ENCODE data around the gene MAP4K4.

Gene MAP4K4

DNA sequence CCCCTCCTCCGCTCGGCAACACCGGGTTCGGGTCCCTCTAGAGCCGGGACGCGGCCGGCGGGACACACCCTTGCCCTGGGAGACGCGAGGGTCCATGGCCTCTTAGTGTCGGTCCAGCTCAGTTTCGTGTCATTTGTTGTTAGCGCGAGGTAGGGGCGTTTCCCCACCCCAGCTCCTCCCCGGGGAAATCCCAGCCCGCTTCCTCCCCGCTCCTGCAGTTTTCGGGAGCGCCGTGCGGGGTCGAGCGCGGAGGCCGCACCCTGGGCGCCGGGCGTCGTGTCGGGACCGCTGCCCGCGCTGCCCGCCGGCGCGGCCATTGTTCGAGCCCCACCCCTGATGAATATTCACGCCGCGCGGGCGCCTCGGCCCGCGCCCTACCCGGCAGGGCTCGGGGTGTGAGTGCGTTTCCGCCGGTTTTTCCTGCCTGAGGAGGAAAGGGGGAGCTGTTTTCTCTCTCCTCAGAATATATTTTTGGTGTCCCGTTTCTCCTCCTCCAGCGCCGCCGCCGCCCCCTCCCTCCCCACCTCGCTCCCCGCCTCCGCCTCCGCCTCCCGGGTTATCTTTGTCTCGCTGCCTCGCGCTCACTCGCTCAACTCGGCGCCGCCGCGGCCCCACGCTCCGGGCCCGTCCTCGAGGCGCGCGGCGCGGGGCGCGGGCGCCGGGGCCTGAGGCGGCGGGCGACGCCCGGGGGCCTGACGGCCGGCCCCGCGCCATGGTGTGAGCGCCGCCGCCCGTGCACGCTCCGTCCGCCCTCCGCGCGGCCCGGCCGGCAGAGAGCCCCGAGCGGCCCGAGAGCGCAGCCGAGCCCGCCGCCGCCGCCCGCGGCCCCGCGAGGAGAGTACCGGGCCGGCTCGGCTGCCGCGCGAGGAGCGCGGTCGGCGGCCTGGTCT is at the start of gene MAP4K4:
TSS of gene MAP4K4 (plus strand) at position 584 of the 890 bp plus-strand sequence. CDS start 374 bp downstream, outside the sequence.
- DNase-seq: peak; percentile 83

- no peak for DNase-seq
Measured at GRCh38 chr2:101653469-101653868, 44.0 kb upstream of the MAP4K4 start.

- DNase-seq: no peak
Measured at GRCh38 chr2:101655702-101656422, 41.6 kb upstream of the MAP4K4 start.

GRCh38 chr2:101657787-101658186 is 39.7 kb upstream of the MAP4K4 start:
- DNase-seq: no peak

GRCh38 chr2:101658387-101658786 is 39.1 kb upstream of the MAP4K4 start:
- no peak for DNase-seq

- no peak for DNase-seq
Measured at GRCh38 chr2:101665312-101665711, 32.2 kb upstream of the MAP4K4 start.

DNA sequence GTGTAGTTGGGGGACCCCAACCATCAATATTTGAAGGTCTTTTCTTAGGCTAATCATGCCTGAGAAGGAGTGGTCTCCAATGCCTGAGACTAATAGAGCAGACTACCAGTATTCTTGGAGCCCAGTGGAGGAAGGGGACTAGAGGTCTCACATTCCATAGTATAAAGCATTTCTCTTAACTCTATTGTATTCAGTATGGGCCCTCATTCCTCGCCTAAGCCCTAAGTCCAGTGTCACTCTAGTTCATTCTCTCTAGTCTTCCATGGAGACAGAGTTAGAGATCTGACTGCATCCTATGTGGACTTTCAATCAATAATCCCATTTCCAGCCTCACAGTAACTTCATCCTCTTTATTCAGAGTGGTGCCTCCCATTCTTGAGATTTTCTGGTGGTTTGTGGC is 29.7 kb upstream of the MAP4K4 start:
- DNase-seq: no peak

GRCh38 chr2:101672047-101672446 is 25.5 kb upstream of the MAP4K4 start:
- no peak for DNase-seq

DNA sequence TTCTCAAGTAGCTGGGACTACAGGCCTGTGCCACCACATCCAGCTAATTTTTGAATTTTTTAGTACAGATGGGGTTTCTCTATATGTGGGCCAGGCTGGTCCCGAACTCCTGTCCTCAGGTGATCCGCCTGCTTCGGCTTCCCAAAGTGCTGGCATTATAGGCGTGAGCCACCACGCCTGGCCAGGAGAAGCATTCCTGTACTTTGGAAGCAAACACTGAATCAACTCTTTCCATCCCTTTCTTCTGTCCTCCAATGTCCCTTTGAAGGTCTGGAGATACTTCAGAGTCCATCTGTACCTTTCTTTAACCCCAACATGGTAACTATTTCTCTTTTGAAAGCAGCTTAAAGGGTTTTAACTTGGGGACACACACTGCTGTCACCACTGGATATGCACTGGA is 23.6 kb upstream of the MAP4K4 start:
- no peak for DNase-seq

DNA sequence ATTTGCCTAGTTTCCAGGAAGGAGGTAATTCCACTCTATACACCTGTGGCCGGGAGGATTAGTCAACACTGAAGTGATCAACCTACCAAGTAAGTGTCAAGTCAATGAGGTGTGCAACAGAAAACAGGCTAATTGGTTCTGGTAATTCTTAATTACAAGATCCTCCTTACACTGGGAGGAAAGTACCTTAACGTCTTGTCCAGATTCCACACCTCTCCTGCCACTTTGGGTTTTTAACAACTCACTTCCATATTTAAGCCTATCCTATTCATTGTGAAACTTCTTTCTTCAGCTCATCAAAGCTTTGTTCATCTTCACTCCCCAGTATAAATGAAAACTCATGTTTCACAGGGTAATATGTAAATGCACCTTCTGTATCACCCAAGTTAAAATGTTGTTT is 22.0 kb upstream of the MAP4K4 start:
- peak; percentile 47 for DNase-seq

DNA sequence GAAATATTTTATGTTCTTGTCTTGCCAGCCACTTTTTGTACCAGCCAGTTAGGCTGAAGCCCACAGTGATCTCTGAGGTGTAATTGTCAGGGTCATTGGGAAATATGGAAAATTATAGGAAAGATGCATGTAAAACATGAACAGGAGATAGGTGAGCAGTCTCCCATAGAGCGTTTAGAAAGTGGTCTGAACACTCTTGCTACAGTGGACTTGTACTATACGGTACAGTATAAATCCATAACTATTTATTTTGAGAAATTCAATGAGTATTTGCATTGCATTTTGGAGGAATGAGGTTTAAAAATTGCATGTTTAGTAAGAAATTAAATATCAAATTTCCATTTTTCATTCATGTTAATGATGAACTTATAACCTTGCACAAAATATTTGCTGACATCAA is 20.8 kb upstream of the MAP4K4 start:
- no peak for DNase-seq

DNA sequence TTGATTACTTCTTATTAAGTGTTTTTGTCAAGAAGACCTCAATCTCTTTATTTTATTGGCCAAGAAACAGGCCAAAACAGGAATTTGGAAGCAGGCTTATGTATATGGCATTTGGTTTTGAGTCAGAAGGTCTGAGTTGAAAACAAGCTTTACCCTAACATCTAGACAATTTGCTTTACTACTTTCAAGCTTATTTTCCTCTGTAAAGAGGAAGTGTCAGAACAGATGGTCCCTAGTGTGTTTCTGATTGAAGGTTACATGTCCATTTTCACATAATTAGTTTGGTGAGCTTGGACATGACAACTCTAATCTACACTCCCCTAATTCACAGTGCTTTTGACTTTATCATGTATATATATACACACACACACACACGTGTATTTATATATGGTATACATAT is 19.8 kb upstream of the MAP4K4 start:
- DNase-seq: no peak

- no peak for DNase-seq
Measured at GRCh38 chr2:101678379-101678778, 19.1 kb upstream of the MAP4K4 start.

- no peak for DNase-seq
Measured at GRCh38 chr2:101679037-101679726, 18.3 kb upstream of the MAP4K4 start.

DNA sequence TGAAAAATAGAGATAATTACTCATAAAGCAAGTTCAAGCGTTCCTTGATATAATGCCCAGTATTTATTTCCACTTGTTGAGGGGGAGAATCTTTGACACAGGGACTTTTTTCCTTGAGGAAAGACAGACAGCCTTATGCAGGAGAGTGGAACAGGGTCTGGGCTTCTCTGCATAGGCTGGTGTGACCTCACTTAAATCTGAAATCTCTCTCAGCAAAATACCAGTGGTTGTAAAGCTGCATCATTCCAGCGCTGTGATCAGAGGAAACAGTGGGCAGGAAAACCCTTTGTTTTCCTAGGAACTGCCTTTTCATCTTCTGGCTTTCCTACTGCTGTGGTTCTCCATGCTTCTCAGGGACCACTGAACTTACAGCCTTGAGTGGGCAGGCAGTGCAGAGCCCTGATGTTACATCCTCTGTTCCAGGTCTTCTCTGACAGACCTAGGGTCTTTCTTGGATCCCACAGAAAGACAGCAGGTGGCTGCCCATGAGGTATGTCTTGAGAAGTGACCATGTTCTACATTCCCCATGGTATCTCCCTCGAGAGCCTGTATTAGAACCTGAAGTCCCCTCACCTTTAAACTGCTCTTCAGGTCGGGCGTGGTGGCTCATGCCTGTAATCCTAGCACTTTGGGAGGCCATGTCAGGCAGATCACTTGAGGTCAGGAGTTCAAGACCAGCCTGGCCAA is 17.6 kb upstream of the MAP4K4 start:
- DNase-seq: no peak

DNA sequence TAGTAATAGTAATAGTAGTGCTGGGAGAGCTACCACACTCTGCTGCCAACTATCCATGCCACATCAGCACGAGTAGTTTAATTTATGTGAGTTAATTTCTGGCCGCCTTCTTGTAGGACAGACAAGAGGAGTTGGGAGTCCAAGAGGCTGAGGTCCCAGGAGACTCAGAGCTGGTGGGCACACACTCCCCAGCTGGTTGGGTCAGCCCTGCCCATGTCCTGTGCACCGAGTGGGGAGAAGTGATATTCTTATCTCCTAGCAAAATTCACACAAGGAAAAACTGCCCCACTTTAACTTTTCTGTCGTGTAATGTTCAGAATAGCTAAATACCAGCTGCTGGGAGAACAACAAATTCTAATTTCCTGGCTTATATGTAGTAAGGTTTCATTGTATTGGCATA is 15.2 kb upstream of the MAP4K4 start:
- no peak for DNase-seq

- DNase-seq: no peak
Measured at GRCh38 chr2:101684313-101684712, 13.2 kb upstream of the MAP4K4 start.

- no peak for DNase-seq
Measured at GRCh38 chr2:101688261-101688660, 9.2 kb upstream of the MAP4K4 start.

DNA sequence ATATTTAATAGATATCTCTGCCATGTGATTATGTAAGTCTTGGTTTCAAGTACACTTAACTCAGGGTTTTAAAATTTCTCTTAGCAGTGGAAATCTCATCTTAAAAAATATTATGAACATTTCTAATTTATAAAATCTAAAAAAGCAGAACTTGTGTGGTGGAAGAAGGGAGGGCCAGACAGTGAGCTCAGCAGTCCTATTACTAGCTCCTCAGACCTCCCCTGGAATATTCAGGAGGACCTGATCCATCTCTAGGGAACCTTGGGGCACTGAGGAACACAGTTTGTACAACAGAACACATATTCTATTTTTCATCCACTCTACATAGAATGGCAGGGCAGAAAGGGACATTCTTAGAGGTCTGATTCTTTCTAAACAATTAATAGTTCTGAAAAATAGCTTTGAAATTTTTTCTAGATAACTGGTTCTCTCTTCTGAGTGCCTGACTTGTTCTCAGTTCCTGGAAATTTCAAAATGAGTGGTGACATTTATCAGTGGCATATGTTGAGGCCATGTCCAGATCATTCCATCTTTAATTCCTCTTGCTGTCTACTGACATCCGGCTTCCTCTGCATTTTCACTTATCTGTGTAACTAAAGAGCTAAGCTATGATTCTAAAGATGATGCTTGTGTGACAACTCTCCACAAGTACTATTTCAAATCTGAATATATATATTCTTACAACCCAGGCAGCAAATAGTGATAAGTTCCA is 8.2 kb upstream of the MAP4K4 start:
- DNase-seq: no peak

DNA sequence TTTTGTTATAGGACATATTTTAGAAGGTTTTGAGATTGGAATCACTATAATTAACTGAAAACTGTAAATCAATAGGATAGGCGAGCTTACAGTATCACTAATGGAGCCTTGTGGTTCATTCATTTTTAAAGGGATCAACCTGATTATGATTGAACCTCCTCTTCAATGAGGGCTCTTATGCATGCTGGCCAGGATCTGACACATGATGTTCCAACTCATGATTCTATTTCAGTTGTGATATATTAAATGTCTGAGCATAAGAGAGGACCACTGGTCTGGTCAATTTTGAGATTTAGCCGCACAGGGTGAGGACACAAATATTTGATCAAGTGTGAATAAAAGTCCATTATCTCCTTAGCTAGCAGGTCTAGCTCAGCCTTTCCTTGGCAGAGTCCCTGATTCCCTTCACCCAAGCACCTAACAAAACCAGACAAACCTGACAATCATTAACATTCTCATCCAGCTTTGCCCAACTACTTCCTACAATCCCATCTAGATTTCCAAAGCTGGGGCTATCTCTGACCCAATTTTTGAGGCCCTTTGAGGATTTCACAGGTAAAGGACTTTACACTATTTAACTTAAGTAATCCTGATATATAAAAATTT is 6.9 kb upstream of the MAP4K4 start:
- DNase-seq: no peak

GRCh38 chr2:101692041-101692440 is 5.5 kb upstream of the MAP4K4 start:
- DNase-seq: no peak

DNA sequence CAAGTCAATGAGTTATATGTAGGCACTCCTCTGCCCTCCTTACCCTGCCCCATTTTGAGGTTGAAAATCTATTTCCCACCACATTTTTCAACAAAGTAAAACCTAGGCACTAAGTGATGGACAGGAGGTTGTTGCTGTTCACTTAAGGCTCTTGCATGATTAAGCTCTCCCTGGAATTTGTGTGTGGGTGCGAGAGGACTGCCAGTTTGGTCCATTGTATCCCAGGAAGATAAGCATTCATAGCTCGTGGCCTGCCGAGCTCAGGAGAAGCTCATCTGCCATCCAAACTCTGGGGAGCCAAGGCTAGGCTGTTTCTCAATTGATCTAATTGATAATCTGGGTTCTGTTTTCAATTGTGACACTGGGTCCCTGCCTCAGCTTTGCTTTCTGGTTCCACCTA is 4.7 kb upstream of the MAP4K4 start:
- DNase-seq: no peak

Data from activated CD4-positive, alpha-beta T cell treated with anti-CD3 and anti-CD28 coated beads, Interleukin-2, amount 50 U/mL, for 16 hours (primary cell).